ENCODE data around the gene N4BP3. TPM values are rescaled to one million over a fixed set of nuclear protein-coding genes. Genes with fewer than 3 reads are reported as not detected.
A peak's percentile ranks its signal among the peaks of the same experiment; 100 is the strongest.

Gene N4BP3
- total RNA-seq, 2 donors from 2014 or later: 0.24 to 0.85 TPM

DNA sequence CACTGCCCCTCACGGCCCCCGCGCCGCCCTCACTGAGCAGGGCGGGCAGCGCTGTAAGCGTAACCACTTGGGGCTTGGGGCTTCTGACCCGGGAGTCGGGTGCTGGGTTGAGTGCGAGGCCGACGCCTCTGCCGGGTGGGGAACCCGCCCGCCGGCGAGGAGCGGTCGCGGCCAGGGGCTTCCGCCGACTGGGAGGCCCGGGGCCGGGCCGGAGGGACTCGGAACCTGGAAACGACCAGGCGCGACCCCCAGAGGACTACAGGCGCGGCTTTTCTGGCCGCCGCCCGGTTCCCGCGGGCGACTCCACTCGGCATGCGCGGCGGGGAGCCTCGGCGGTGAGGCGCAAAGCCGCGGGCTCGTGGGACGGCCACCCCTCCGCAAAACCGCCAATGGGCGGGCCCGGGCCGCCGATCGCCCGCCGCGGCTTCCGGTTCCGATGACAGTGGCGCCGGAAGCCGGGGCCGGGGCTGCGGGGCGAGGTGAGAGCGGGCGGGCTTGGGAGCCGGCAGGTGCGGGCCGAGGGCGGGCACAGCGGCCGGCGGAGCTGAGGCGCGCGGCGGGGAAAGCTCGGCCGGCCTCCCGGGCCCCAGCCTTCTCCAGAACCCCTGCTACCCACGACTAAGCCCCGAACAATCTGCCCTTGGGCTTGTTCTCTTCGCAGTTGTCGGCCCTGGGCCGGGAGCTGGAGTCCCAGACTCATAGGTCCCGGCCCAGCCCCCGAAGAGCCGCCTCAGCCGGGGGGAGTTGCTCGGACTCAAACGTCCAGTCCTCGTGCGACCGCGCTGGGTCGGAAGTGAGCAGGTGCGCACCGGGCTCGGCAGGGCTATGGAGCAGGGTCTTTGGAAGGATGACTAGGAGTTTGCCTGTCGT is 17.5 kb downstream of the N4BP3 start, which contains the start of gene RMND5B:
Gene RMND5B (plus strand): TSS at position 439 of the 870 bp plus-strand sequence. CDS start 7,106 bp downstream, outside the sequence.
- Histone ChIP-seq H3K27ac (peak within 1 kb of the TSS; percentile 89 to 95), H3K36me3 (peaks cover 13% of the 10 kb centered on the region), H3K4me3 (peak within 1 kb of the TSS; percentile 85 to 89), H3K4me1 (peaks cover 0 to 16% of the 10 kb centered on the region in 2 donors), H3K9me3 (no peaks in the 10 kb centered on the region), H3K27me3 (no peaks in the 10 kb centered on the region)
- DNase-seq (ENCODE audit: low spot score): peak; percentile 81
- TF ChIP-seq, protein P1, sequence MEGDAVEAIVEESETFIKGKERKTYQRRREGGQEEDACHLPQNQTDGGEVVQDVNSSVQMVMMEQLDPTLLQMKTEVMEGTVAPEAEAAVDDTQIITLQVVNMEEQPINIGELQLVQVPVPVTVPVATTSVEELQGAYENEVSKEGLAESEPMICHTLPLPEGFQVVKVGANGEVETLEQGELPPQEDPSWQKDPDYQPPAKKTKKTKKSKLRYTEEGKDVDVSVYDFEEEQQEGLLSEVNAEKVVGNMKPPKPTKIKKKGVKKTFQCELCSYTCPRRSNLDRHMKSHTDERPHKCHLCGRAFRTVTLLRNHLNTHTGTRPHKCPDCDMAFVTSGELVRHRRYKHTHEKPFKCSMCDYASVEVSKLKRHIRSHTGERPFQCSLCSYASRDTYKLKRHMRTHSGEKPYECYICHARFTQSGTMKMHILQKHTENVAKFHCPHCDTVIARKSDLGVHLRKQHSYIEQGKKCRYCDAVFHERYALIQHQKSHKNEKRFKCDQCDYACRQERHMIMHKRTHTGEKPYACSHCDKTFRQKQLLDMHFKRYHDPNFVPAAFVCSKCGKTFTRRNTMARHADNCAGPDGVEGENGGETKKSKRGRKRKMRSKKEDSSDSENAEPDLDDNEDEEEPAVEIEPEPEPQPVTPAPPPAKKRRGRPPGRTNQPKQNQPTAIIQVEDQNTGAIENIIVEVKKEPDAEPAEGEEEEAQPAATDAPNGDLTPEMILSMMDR (IDR thresholded peaks at IDR 0.05): peak in 1 of 2 donors; percentile 25

DNA sequence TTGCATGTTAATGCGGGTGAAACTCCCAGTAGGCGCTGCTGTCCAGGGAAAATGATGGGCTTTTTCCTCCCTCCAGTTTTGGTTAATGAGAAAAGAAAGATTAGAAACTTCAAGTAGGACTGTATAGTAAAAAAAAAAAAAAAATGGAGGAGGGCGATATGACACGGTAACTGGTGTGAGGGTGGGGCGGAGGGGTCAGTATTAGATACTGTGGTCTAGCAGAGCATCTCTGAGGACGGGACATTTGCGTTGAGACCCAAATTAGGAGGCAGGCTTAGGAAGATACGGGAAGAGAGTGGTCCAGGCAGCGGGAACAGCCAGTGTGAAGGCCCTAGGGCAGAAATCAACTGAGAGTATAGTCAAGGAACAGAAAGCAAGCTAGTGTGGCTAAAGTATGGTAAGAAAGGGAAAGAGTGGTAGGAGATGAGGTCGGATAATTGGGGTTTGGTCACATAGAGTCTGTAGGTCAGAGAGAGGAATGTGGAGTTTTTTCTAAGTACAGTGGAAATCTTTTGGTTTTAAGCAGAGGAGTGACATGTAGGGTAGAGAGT is 18.2 kb downstream of the N4BP3 start:
- peaks cover 20% of the 10 kb centered on the region for H3K36me3 ChIP-seq
- TF ChIP-seq, protein P1 (IDR thresholded peaks at IDR 0.05): no peak
- H3K27me3 ChIP-seq: no peaks in the 10 kb centered on the region
- peak overlapping the region; percentile 85 to 89 for H3K4me3 ChIP-seq
- peak overlapping the region; percentile 89 to 95 for H3K27ac ChIP-seq
- DNase-seq (ENCODE audit: low spot score): no peak
- peaks cover 0 to 16% of the 10 kb centered on the region in 2 donors for H3K4me1 ChIP-seq
- no peaks in the 10 kb centered on the region for H3K9me3 ChIP-seq

DNA sequence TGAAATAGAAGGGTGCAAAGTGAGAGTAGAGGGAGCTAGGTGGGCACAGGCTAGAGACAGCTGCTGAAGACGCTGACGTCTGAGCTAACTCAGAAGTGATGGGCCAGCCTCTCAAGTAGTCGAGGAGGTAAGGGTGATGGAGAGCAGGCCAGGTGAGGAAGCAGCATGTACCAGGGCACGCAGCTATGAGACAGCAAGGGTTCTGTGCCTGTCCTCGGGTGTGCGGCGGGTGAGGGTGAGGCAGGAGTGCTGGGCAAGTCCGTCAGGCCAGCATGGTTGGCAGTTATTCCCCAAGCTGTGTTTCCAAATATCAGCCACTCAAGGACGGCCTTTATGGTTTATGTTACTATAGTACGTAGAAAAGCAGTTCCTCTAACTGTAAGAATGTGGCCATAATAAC is 23.7 kb downstream of the N4BP3 start:
- Histone ChIP-seq H3K9me3 (no peaks in the 10 kb centered on the region), H3K27me3 (no peaks in the 10 kb centered on the region), H3K4me3 (no peak overlapping the region), H3K36me3 (peaks cover 42% of the 10 kb centered on the region), H3K4me1 (peaks cover 0 to 5% of the 10 kb centered on the region in 2 donors), H3K27ac (no peak overlapping the region)
- DNase-seq (ENCODE audit: low spot score): no peak
- TF ChIP-seq, protein P1 (IDR thresholded peaks at IDR 0.05): no peak

DNA sequence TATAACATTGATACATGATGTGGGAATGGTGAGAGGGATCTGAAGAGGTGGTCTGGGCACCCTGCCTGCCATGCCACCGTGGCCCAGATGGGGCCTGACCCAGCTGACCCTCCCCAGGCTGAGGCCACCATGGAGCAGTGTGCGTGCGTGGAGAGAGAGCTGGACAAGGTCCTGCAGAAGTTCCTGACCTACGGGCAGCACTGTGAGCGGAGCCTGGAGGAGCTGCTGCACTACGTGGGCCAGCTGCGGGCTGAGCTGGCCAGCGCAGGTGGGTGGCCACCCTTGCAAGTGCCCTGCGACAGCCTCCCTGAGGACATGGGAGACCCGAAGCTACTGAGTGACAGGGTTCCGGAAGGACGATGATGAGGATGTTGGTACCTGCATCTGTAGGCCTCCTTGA is 24.7 kb downstream of the N4BP3 start:
- H3K27ac ChIP-seq: no peak overlapping the region
- DNase-seq (ENCODE audit: low spot score): no peak
- TF ChIP-seq, protein P1 (IDR thresholded peaks at IDR 0.05): no peak
- H3K9me3 ChIP-seq: no peaks in the 10 kb centered on the region
- H3K4me1 ChIP-seq: no peaks in the 10 kb centered on the region
- H3K27me3 ChIP-seq: no peaks in the 10 kb centered on the region
- H3K36me3 ChIP-seq: peaks cover 48% of the 10 kb centered on the region
- no peak overlapping the region for H3K4me3 ChIP-seq

DNA sequence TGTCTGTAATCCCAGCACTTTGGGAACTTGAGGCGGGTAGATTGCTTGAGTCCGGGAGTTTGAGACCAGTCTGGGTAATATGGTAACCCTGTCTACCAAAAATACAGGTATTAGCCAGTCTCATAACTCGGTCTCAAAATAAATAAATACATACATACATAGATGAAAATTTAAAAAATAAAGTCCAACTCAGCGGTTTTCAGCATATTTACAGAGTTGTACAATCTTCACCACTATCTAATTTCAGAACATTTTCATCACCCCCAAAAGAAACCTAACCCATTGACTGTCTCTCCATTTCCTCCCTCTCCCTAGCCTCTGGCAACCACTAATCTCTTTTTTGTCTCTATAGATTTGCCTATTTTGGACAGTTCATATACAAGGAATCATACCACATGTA is 28.2 kb downstream of the N4BP3 start:
- Histone ChIP-seq H3K27ac (no peak overlapping the region), H3K36me3 (peaks cover 61% of the 10 kb centered on the region), H3K4me1 (no peaks in the 10 kb centered on the region), H3K4me3 (no peak overlapping the region), H3K27me3 (no peaks in the 10 kb centered on the region), H3K9me3 (no peaks in the 10 kb centered on the region)
- TF ChIP-seq, protein P1 (IDR thresholded peaks at IDR 0.05): no peak
- DNase-seq (ENCODE audit: low spot score): no peak

All from right atrium auricular region (tissue), 2 donors.